Lung (tissue), 12 donors: ENCODE results near the gene MTA3. TPM values are rescaled to one million over a fixed set of nuclear protein-coding genes. Genes with fewer than 3 reads are reported as not detected.

Source experiments
- ATAC-seq: fragments of 200-7000 bp; cut with Tn5 transposase; one replicate; pipeline ENCODE4 v1.9.1; 2020; ENCODE audit warnings: moderate number of reproducible peaks; ENCODE audit not compliant: insufficient read depth, low FRiP score
- DNase-seq, 3 donors: peaks; one replicate each; pipeline ENCODE4 v3.0.0-alpha.2; 2013 to 2017
- H3K27ac ChIP-seq, 2 donors: one replicate each; pipeline ENCODE4 v1.5.1; 2013; ENCODE audit warnings: mild to moderate bottlenecking in 2 of 2, moderate library complexity in 2 of 2, control low read depth in 1 of 2, inconsistent platforms in 1 of 2, low read depth in 1 of 2, low read length in 1 of 2
- H3K27me3 ChIP-seq, 3 donors: one replicate each; pipeline ENCODE4 v1.5.1; 2013; ENCODE audit warnings: low read length in 2 of 3; ENCODE audit not compliant: control insufficient read depth in 3 of 3, insufficient read depth in 3 of 3
- H3K36me3 ChIP-seq, 4 donors: one replicate each; pipeline ENCODE4 v1.5.1; 2013; ENCODE audit warnings: low read length in 4 of 4, mild to moderate bottlenecking in 1 of 4, moderate library complexity in 1 of 4; ENCODE audit not compliant: control insufficient read depth in 4 of 4, insufficient read depth in 4 of 4
- H3K4me1 ChIP-seq, 5 donors: one replicate each; pipeline ENCODE4 v1.5.1; 2013; ENCODE audit warnings: low read length in 5 of 5, mild to moderate bottlenecking in 2 of 5, moderate library complexity in 1 of 5; ENCODE audit not compliant: control insufficient read depth in 5 of 5, insufficient read depth in 5 of 5
- H3K4me3 ChIP-seq: one replicate; pipeline ENCODE4 v1.5.1; 2013; ENCODE audit warnings: mild to moderate bottlenecking, control low read depth, moderate library complexity
- H3K9ac ChIP-seq, 2 donors: one replicate each; pipeline ENCODE4 v1.5.1; 2013; ENCODE audit warnings: low read length in 2 of 2, control low read depth in 1 of 2; ENCODE audit not compliant: insufficient read depth in 1 of 2
- H3K9me3 ChIP-seq, 4 donors: one replicate each; pipeline ENCODE4 v1.5.1; 2013; ENCODE audit warnings: low read length in 3 of 4, mild to moderate bottlenecking in 1 of 4, moderate library complexity in 1 of 4; ENCODE audit not compliant: control insufficient read depth in 4 of 4, insufficient read depth in 3 of 4
- WGBS, 2 donors: extraction: QIAGEN DNeasy Blood & Tissue Kit; methylation state at CpG; one replicate each; pipeline ENCODE4 v1.1.7; 2013; 5-methylcytosine and 5-hydroxymethylcytosine counted together
- polyA plus RNA-seq, 2 donors: library from polyadenylated mRNA; stranded (reverse); fragments of 200-250 nt; gene quantifications; one replicate each; pipeline ENCODE4 v1.2.1, GENCODE V29; 2013
- total RNA-seq, 2 donors: library from RNA; depleted of rRNA in 1 of 2; stranded (reverse); fragments of >200 nt in 1 of 2; gene quantifications; one replicate each; pipeline ENCODE4 v1.2.1, GENCODE V29; 2014 to 2021
- TF ChIP-seq, protein P1 (sequence below): IDR thresholded peaks from 2 replicates; pipeline ENCODE4 v1.5.1; 2012; ENCODE audit warnings: mild to moderate bottlenecking; ENCODE audit errors: control extremely low read depth, extremely low read depth
- donor health status: control.
- donor health status: control.
- donor health status: Bipolar disorder and iron deficiency.
- donor health status: healthy.
- donor health status: DM: yes; HTN: yes; CAD: no.

Gene MTA3
- total and polyA plus RNA-seq, 4 donors: 9.2 to 65.8 (median 24.4) TPM

DNA sequence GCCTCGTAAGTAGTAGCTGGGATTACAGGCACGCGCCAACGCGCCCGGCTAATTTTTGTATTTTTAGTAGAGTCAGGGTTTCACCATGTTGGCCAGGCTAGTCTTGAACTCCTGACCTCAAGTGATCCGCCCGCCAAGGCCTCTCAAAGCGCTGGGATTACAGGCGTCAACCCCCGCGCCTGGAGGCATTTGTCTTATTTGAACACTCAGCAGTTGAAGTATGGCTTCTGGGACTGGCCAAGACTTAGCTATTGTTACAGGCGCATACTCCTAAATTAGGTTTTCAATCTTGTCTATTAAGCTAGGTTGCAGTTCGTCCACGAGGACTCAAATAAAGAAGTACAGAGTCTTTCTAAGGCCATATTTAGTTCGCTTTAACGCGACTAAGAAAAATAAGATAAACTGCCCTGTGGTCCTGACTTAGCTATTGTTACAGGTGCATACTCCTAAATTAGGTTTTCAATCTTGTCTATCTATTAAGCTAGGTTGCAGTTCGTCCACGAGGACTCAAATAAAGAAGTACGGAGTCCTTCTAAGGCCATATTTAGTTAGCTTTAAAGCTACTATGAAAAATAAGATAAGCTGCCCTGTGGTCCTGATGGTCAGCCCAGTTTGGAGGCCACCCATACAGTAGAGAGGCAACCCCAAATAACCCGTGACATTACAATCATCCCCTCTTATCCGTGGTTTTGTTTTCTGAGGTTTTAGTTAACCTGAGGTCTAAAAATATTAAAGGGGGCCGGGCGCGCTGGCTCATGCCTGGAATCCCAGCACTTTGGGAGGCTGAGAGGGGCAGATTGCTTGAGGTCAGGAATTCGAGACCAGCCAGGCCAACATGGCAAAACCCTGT lies 20.8 kb upstream of the MTA3 start:
- 94 to 95% methylated on average over 27 of the region's 27 CpGs for WGBS, 2 donors
- ATAC-seq: no peak
- no peaks in the 10 kb centered on the region for H3K4me1 ChIP-seq
- TF ChIP-seq, protein P1, sequence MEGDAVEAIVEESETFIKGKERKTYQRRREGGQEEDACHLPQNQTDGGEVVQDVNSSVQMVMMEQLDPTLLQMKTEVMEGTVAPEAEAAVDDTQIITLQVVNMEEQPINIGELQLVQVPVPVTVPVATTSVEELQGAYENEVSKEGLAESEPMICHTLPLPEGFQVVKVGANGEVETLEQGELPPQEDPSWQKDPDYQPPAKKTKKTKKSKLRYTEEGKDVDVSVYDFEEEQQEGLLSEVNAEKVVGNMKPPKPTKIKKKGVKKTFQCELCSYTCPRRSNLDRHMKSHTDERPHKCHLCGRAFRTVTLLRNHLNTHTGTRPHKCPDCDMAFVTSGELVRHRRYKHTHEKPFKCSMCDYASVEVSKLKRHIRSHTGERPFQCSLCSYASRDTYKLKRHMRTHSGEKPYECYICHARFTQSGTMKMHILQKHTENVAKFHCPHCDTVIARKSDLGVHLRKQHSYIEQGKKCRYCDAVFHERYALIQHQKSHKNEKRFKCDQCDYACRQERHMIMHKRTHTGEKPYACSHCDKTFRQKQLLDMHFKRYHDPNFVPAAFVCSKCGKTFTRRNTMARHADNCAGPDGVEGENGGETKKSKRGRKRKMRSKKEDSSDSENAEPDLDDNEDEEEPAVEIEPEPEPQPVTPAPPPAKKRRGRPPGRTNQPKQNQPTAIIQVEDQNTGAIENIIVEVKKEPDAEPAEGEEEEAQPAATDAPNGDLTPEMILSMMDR: no peak
- H3K9ac ChIP-seq: no peak overlapping the region
- DNase-seq: no peak
- H3K4me3 ChIP-seq: no peak overlapping the region
- no peaks in the 10 kb centered on the region for H3K27me3 ChIP-seq
- no peaks in the 10 kb centered on the region for H3K9me3 ChIP-seq
- no peak overlapping the region for H3K27ac ChIP-seq
- no peaks in the 10 kb centered on the region for H3K36me3 ChIP-seq

DNA sequence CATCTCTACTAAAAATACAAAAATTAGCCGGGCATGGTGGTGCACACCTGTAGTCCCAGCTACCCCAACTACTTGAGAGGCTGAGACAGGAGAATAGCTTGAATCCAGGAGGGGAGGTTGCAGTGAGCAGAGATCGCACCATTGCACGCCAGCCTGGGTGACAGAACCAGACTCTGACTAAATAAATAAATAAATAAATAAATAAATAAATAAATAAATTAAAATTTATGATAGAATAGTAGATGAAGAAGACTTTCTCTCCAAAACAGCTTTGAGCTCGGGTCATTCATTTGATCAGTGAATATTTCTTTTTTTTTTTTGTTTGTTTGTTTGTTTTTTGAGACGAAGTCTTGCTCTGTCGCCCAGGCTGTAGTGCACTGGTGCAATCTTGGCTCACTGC lies 17.6 kb upstream of the MTA3 start:
- no peak for ATAC-seq
- WGBS, 2 donors: 92 to 93% methylated on average over 6 of the region's 6 CpGs

DNA sequence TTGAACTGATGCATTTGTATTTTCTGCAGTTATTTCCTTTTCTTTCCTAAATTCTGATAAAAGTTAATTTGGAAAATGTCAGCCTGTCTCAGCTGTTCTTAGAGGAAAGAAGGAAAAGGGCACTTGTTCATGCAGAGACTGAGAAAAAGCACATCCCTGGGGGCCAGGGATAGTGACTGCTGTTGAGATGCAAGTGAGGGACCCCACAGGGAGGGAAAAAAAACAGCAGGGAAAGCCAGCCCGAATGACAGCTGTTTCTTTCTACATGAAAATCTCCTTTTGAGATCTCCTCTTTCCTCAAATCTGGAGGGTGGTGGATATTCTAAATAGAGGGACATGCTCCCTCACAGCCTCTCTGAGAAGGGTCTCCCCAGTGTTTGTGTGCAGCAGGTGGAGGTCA lies 14.0 kb upstream of the MTA3 start:
- Histone ChIP-seq H3K9me3 (no peaks in the 10 kb centered on the region), H3K4me3 (no peak overlapping the region), H3K9ac (no peak overlapping the region), H3K36me3 (no peaks in the 10 kb centered on the region), H3K4me1 (no peaks in the 10 kb centered on the region), H3K27me3 (no peaks in the 10 kb centered on the region), H3K27ac (no peak overlapping the region)
- DNase-seq (no peak), ATAC-seq (no peak)
- WGBS, 2 donors: 52 to 58% methylated on average over 1 of the region's 1 CpG
- TF ChIP-seq, protein P1: no peak

More for the DNA sequence above, 17.6 kb upstream of the MTA3 start:
- Histone ChIP-seq H3K27ac (no peak overlapping the region), H3K9me3 (no peaks in the 10 kb centered on the region), H3K36me3 (no peaks in the 10 kb centered on the region), H3K4me1 (no peaks in the 10 kb centered on the region), H3K4me3 (no peak overlapping the region), H3K9ac (no peak overlapping the region), H3K27me3 (no peaks in the 10 kb centered on the region)
- TF ChIP-seq, protein P1: no peak
- DNase-seq: no peak
